ENCODE measurements around the gene C1QTNF3.
A peak's percentile ranks its signal among the peaks of the same experiment; 100 is the strongest.

C1QTNF3 gene

GRCh38 chr5:33975852-33976251 lies 67.2 kb downstream of the C1QTNF3 start:
- POLR2A ChIA-PET, result no interaction called here

DNA sequence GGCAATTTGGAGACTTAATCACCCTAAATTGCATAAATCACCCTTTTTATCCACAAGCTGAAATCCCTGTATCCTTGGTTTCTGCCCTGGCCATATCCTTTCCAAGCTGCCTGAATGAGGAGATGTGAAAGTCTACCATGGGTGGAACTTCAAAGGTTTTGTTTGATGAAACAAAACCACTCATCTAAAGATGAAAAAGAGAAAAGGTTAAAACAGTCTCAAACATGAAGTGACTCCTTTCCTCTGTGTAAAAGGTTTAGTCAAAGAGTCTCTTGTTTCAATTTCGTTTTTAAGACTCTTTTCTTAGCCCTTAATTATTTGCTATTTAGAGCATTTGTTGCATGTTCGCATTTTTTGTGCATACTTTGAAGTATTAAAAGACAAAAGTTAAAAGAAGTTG lies 69.7 kb downstream of the C1QTNF3 start:
- TF ChIP-seq, protein P1, sequence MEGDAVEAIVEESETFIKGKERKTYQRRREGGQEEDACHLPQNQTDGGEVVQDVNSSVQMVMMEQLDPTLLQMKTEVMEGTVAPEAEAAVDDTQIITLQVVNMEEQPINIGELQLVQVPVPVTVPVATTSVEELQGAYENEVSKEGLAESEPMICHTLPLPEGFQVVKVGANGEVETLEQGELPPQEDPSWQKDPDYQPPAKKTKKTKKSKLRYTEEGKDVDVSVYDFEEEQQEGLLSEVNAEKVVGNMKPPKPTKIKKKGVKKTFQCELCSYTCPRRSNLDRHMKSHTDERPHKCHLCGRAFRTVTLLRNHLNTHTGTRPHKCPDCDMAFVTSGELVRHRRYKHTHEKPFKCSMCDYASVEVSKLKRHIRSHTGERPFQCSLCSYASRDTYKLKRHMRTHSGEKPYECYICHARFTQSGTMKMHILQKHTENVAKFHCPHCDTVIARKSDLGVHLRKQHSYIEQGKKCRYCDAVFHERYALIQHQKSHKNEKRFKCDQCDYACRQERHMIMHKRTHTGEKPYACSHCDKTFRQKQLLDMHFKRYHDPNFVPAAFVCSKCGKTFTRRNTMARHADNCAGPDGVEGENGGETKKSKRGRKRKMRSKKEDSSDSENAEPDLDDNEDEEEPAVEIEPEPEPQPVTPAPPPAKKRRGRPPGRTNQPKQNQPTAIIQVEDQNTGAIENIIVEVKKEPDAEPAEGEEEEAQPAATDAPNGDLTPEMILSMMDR (IDR thresholded peaks at IDR 0.05; ENCODE audit: control extremely low read depth, extremely low read depth, low read depth, missing control alignments), result no peak
- ChIA-PET CTCF (no interaction called here), POLR2A (no interaction called here)
- peak; percentile 38 for DNase-seq (ENCODE audit: extremely low spot score)

More at GRCh38 chr5:33975852-33976251, 67.2 kb downstream of the C1QTNF3 start:
- TF ChIP-seq, protein P1 (IDR thresholded peaks at IDR 0.05; ENCODE audit: control extremely low read depth, extremely low read depth, low read depth, missing control alignments), result no peak
- CTCF ChIA-PET, result interaction anchor here (0.8 to 1.2 kb wide), 3 partner anchors 20 to 540 kb away, joined by 3 to 4 read pairs (median 3); no protein-coding TSS in a partner anchor
- no peak for DNase-seq (ENCODE audit: extremely low spot score)

- ChIA-PET POLR2A (no interaction called here), CTCF (interaction anchor here (0.6 to 5.1 kb wide), 41 partner anchors 8 to 546 kb away, joined by 3 to 40 read pairs (median 5); partner anchors contain the start of genes RXFP3, SLC45A2 and TARS1)
- TF ChIP-seq, protein P1 (IDR thresholded peaks at IDR 0.05; ENCODE audit: control extremely low read depth, extremely low read depth, low read depth, missing control alignments), result peak; percentile 91
- DNase-seq (ENCODE audit: extremely low spot score), result peak; percentile 71
Observed at GRCh38 chr5:33969572-33970452, 73.2 kb downstream of the C1QTNF3 start.

DNA sequence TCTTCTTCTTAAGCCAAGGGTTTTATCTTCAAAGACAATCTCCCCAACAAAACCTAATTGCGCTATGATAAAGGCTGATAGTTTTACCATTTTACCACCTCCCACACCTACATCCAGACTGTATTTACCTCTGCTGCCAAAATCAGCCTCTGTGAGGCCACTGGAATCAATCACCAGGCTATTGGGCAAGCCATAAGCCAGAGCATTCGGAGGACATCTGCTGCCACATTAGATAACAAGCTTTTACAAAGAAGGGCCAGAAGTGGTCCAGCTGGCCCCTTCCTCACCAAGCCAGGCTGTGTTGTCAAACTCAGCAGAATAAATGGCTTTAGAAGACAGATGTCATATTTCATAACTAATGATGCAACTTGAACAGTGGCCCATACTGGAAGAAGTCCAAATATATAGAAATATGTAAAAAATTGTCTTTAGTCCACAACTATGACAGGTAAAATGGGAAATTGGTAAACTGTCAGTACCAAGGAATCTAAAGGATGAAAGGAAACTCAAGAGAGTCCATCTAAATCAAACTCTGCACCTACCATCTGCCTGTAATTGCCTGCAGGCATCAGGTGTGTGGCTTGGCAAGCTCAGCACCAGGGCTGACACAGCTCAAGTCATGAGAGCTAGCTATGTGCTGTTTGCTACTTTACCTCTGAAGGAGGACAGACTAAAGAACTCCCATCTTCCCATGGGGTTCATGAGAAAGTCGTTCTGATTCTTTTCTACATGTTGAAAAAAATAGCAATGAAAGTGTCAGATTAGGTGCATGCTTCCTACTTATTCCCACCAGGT lies 74.6 kb downstream of the C1QTNF3 start:
- POLR2A ChIA-PET, result no interaction called here
- no peak for DNase-seq (ENCODE audit: extremely low spot score)
- CTCF ChIA-PET, result interaction anchor here (2.2 to 5.1 kb wide), 9 partner anchors 8 to 537 kb away, joined by 6 to 40 read pairs (median 30); partner anchors contain the start of genes SLC45A2 and TARS1
- TF ChIP-seq, protein P1 (IDR thresholded peaks at IDR 0.05; ENCODE audit: control extremely low read depth, extremely low read depth, low read depth, missing control alignments), result no peak

Data from GM10248 (cell line).